GM19099 (cell line): Measurements from ENCODE around the gene MTHFD1L.

Experiments used
- POLR2A ChIP-seq: IDR thresholded peaks from 3 replicates; pipeline ENCODE4 v1.6.1; 2011; ENCODE audit warnings: low read depth; ENCODE audit not compliant: insufficient read length; ENCODE audit errors: extremely low read depth

The MTHFD1L gene

DNA sequence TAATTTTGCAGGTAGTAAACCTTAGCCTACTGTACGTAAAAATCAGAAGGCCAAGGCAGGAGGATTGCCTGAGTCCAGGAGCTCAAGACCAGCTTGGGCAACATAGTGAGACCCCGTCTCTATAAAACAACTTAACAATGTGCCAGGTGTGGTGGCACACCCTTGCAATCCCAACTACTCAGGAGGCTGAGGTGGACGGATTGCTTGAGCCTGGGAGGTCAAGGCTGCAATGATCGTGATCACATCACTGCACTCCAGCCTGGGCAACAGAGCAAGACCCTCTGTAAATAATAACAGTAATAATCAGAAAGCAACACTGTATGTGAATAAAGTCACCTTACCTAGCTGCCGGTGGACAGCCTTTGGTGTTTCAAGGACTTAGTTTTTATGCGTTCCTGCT is 48.9 kb downstream of the MTHFD1L start:
- no peak for TF ChIP-seq POLR2A

DNA sequence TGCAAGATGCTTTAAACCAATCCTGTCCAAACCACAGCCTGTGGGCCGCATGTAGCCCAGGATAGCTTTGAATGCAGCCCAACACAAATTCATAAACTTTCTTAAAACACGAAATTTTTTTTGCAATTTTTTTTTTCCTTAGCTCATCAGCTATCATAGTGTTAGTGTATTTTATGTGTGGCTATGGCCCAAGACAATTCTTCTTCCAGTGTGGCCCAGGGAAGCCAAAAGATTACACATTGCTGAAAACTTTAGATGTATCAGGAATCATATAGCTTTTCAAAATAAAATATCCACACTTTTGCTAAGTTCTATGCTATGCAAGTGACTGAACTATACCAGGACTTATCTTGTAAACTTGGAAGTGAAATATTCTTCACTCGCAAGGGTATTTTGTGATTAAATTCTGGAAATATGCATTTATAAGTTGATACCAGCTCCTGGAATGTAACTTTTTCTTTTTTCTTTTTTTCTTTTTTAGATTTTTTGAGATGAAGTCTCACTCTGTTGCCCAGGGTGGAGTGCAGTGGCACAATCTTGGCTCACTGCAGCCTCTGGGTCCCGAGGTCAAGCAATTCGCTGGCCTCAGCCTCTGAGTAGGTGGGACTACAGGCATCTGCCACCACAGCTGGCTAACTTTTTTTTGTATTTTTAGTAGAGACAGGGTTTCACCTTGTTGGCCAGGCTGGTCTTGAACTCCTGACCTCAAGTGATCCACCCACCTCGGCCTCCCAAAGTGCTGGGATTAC is 49.8 kb downstream of the MTHFD1L start:
- TF ChIP-seq POLR2A: no peak

DNA sequence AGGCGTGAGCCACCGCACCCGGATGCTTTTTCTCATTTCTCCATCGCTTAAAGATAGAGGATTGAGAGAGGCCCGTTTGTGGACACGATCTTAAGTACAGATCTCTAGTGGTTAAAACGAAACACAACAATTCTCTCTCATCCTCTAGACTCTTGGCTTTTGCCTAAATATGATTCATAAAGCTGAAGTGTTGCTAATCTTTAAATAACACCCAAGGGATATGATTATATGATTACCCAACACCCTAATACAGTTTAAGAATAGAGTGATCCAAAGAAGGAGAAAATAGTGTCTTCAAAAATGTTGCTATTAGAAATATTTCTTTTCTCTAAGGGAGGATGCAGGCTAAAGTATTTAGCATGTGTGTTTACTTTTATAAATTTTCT is 50.4 kb downstream of the MTHFD1L start:
- no peak for TF ChIP-seq POLR2A

- no peak for TF ChIP-seq POLR2A
Measured at GRCh38 chr6:150919938-150920337, 54.4 kb downstream of the MTHFD1L start.

GRCh38 chr6:150922137-150922536 is 56.6 kb downstream of the MTHFD1L start:
- no peak for TF ChIP-seq POLR2A

- TF ChIP-seq POLR2A: no peak
Measured at GRCh38 chr6:150924808-150925589, 59.5 kb downstream of the MTHFD1L start.

DNA sequence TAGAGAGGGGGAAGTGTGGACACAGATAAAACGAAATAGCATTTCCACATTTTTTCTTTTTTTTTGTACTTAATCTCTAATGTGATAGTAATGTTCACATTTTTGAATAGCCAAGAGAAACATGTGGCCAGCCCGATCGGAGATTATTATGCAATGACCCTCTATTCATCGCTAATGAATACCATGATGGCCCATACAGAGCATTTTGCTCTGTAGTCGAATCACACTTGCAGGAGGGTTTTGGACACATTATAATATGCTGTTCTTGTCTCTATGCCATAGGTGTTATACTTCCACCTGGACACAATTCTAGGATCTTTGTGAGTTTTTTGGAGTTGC is 60.1 kb downstream of the MTHFD1L start:
- TF ChIP-seq POLR2A: no peak

GRCh38 chr6:150925976-150926375 is 60.5 kb downstream of the MTHFD1L start:
- no peak for TF ChIP-seq POLR2A

DNA sequence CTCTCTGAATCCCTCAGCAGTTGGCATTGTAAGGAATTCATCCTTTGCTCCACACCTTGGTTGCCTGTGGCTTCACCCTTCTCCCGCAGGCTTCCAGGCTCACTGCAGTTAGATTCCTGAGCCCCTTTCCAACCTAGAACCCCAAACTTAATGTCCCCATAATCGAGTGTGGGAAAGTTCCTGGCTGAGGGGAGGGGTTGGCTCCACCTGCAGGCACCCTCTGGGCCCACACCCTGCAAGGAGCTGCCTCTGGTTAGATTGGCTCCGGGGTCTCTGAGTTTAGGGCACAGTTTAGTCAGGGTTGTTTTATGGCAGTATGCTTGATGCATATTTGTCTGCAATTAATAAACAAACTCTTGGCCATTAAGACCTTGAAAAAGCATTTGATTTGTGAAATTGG is 63.4 kb downstream of the MTHFD1L start:
- no peak for TF ChIP-seq POLR2A

GRCh38 chr6:150929416-150929815 is 63.9 kb downstream of the MTHFD1L start:
- no peak for TF ChIP-seq POLR2A

DNA sequence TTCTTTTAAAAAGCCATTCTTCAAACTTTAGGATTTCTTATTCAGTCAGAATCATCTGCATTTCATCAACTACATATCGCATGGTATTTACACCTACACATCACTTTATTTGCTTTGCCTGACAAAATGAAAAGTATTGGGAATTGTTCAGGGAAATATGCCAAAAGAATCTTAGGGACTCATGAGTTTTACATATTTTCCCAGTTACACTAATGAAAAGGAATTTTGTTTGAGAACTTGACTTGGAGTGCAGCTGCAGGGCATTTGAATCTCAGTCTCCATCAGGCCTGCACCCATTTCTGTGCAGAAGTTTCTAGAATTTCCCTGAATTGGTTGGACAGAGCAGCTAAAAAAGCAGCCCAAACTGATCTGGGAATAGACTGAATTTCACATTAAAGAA is 65.3 kb downstream of the MTHFD1L start:
- TF ChIP-seq POLR2A: no peak

DNA sequence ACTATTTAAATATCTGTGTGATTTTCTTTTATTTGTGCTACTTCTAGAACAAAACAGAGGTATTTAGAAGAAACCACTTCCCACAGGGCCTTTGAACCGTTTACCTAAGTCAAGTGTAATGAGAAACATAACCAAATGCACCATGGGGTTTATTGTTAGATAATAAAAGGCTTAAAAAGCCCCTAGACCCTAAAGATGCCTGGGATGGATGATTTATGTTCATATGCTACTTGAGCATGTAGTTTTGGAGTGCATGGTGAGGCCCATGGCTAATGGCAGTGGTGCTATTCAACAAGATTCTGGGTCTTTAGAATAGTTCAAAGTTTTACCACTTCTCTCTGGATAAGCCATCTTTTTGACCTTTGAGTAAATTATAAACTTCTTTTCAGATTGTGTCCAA is 65.9 kb downstream of the MTHFD1L start:
- TF ChIP-seq POLR2A: no peak

- TF ChIP-seq POLR2A: no peak
Measured at GRCh38 chr6:150932996-150933395, 67.5 kb downstream of the MTHFD1L start.

GRCh38 chr6:150934380-150934779 is 68.9 kb downstream of the MTHFD1L start:
- no peak for TF ChIP-seq POLR2A

GRCh38 chr6:150936021-150936555 is 70.6 kb downstream of the MTHFD1L start:
- no peak for TF ChIP-seq POLR2A

- TF ChIP-seq POLR2A: no peak
Measured at GRCh38 chr6:150937132-150937906, 71.8 kb downstream of the MTHFD1L start.

- TF ChIP-seq POLR2A: no peak
Measured at GRCh38 chr6:150939399-150939798, 73.9 kb downstream of the MTHFD1L start.
